Fibroblast of lung (primary cell): ENCODE data around the gene DCXR.

Experiments used
- EZH2 ChIP-seq: IDR thresholded peaks from 2 replicates; pipeline ENCODE4 v1.5.1; 2012; ENCODE audit warnings: low read length, control low read depth, mild to moderate bottlenecking; ENCODE audit errors: missing control alignments
- TF ChIP-seq, protein P1 (sequence below), 2 donors: IDR thresholded peaks in 1 of 2; conservative IDR thresholded peaks in 1 of 2; 1 replicate in 1 of 2; 2 replicates in 1 of 2; pipeline ENCODE4 v1.5.1; 2011 to 2012; ENCODE audit warnings: low read length in 2 of 2, control low read depth in 1 of 2, inconsistent platforms in 1 of 2, low read depth in 1 of 2, mild to moderate bottlenecking in 1 of 2

DNA sequence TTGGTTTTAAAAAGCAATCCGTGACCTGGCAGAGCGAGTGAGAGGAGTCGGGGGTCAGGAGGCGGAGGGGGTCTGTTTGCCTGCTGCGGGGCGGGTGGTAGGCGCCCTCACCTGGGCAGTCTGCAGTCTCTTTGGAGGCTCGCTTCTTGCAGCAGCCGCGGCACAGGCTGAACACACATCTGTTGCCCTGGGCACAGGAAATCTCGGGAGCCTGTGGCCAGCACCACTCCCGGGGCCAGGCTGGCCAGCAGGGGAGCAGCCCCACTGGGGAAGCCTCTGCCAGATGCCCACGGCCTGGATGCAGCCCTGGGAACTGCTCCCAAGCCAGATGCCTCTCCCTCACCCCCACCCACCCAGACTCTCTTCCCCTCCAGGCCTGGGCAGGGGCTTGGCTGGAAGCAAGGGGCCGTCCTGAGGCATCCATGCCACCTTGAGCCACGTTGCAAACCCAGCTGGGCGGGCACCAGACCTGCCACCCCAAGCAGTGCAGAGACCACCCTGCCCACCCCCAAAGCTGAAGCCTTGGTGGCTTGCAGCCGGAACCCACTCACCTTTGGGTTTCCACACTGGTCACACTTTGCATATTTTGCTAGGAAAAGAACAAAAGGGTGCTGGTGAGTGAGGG lies 20.8 kb upstream of the DCXR start:
- TF ChIP-seq, protein P1, sequence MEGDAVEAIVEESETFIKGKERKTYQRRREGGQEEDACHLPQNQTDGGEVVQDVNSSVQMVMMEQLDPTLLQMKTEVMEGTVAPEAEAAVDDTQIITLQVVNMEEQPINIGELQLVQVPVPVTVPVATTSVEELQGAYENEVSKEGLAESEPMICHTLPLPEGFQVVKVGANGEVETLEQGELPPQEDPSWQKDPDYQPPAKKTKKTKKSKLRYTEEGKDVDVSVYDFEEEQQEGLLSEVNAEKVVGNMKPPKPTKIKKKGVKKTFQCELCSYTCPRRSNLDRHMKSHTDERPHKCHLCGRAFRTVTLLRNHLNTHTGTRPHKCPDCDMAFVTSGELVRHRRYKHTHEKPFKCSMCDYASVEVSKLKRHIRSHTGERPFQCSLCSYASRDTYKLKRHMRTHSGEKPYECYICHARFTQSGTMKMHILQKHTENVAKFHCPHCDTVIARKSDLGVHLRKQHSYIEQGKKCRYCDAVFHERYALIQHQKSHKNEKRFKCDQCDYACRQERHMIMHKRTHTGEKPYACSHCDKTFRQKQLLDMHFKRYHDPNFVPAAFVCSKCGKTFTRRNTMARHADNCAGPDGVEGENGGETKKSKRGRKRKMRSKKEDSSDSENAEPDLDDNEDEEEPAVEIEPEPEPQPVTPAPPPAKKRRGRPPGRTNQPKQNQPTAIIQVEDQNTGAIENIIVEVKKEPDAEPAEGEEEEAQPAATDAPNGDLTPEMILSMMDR (conservative IDR thresholded peaks at IDR 0.05 in 1 of 2, IDR thresholded peaks at IDR 0.05 in 1 of 2; ENCODE audit: low read depth in 1 of 2, low read length in 2 of 2) = no peak
- no peak for TF ChIP-seq EZH2
